Right lobe of liver (tissue), 6 donors: ENCODE measurements around the gene BLTP3B. TPM values are rescaled to one million over a fixed set of nuclear protein-coding genes. Genes with fewer than 3 reads are reported as not detected.

ENCODE experiments used
- ATAC-seq, 4 donors: fragments of 200-7000 bp; cut with Tn5 transposase; one replicate each; pipeline ENCODE4 v1.9.1; 2020; ENCODE audit warnings: mild to moderate bottlenecking in 4 of 4, moderate library complexity in 4 of 4
- DNase-seq, 3 donors: peaks; one replicate each; pipeline ENCODE4 v3.0.0-alpha.2; 2020
- H3K27ac ChIP-seq, 3 donors: fragments of 200-600 bp; one replicate each; pipeline ENCODE4 v1.8.0; 2022
- H3K27me3 ChIP-seq, 2 donors: fragments of 200-600 bp; one replicate each; pipeline ENCODE4 v1.8.0; 2022
- H3K36me3 ChIP-seq, 4 donors: fragments of 200-600 bp; sonication (generic) in 1 of 4; one replicate each; pipeline versions ENCODE4 v1.5.1 to v1.8.0; 2017 to 2022; ENCODE audit warnings: control low read depth in 1 of 4
- H3K4me1 ChIP-seq, 4 donors: fragments of 200-600 bp; sonication (generic) in 1 of 4; one replicate each; pipeline versions ENCODE4 v1.5.1 to v1.8.0; 2017 to 2022; ENCODE audit warnings: control low read depth in 1 of 4
- H3K4me3 ChIP-seq, 3 donors: fragments of 200-600 bp; one replicate each; pipeline ENCODE4 v1.8.0; 2022
- H3K9me3 ChIP-seq, 4 donors: fragments of 200-600 bp; sonication (generic) in 1 of 4; one replicate each; pipeline versions ENCODE4 v1.5.1 to v1.8.0; 2017 to 2022; ENCODE audit warnings: control low read depth in 1 of 4
- POLR2A ChIP-seq: fragments of 450-650 bp; IDR thresholded peaks from one replicate; pipeline ENCODE4 v1.6.1; 2017; ENCODE audit warnings: antibody characterized with exemption, mild to moderate bottlenecking
- WGBS: methylation state at CpG from one replicate; pipeline ENCODE4 v1.1.6; 2018; ENCODE audit warnings: low coverage, low lambda C conversion rate; ENCODE audit not compliant: insufficient coverage; ENCODE audit errors: missing lambda C conversion rate; 5-methylcytosine and 5-hydroxymethylcytosine counted together
- intact Hi-C, 2 donors: fragments of 100-400 bp; cut with DNase I; formaldehyde crosslinking; loops; one replicate each; pipeline versions ENCODE4 v1.11.2 to v1.14.1; 2022
- total RNA-seq, 6 experiments: library from RNA; depleted of rRNA in 2 of 6; stranded (reverse); fragments of >200 nt in 2 of 6; fragmentation: NEBNext Ultra II Directional in 3 of 6; extraction: Animal tissue kit (Norgen Biotek cat#: 25700) in 3 of 6; gene quantifications; one replicate each; pipeline versions ENCODE4 v1.1.0 to v1.2.4, GENCODE V29; 2016 to 2023
- TF ChIP-seq, protein P1 (sequence below), 4 donors: fragments of 200-600 bp in 3 of 4; fragments of 450-650 bp in 1 of 4; IDR thresholded peaks; one replicate each; pipeline versions ENCODE4 v1.5.1 to v1.8.0; 2016 to 2022; ENCODE audit warnings: antibody characterized with exemption in 4 of 4, mild to moderate bottlenecking in 2 of 4
- donor health status: DM: no; HTN: yes; CAD: no.
- donor health status: DM: no; HTN: no; CAD: no.
- donor health status: DM: no; HTN: no; CAD: no.
- donor health status: DM: no; HTN: yes; CAD: no.
- donor health status: DM: no; HTN: yes; CAD: no.

BLTP3B gene
- total RNA-seq, 6 experiments from 2014 or later = 26.1 to 34.5 (median 29.8) TPM

DNA sequence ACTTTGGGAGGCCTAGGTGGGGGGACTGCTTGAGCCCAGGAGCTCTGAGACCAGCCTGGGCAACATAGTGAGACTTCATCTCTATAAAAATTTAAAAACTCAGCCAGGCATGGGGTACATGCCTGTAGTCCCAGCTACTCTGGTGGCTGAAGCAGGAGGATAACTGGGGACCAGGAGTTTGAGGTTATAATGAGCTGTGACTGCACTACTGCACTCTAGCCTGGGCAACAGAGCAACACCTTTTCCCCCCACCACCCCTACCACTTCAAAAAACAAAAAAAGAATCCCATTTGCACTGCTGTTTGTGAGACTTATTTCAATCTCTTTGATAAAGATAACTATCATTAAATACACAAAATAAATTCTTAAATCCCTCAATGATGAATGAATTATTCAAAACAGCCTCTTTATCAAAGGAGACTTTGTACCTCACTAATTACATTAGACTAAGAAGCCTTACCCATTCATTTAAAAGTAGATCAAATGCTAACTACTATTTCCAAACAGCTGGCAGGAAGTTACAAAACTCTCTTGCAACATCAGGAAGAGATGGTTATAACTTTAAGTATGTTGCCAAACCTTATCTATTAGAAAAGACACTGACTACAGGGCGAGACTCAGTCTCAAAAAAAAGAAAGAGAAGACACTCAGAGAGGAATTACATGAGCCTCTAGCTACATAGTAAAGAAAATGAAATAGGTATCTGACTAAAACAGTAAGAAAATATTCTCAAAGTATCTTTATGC lies 14.7 kb downstream of the BLTP3B start:
- 0% methylated on average over 1 of the region's 1 CpG for WGBS
- Histone ChIP-seq H3K36me3 (no peaks in the 10 kb centered on the region), H3K27ac (peak overlapping the region in 1 of 3 donors; percentile 7), H3K4me1 (peaks cover 0 to 28% (median 11%) of the 10 kb centered on the region in 4 donors), H3K27me3 (no peaks in the 10 kb centered on the region), H3K9me3 (no peaks in the 10 kb centered on the region), H3K4me3 (no peak overlapping the region)
- TF ChIP-seq, protein P1, sequence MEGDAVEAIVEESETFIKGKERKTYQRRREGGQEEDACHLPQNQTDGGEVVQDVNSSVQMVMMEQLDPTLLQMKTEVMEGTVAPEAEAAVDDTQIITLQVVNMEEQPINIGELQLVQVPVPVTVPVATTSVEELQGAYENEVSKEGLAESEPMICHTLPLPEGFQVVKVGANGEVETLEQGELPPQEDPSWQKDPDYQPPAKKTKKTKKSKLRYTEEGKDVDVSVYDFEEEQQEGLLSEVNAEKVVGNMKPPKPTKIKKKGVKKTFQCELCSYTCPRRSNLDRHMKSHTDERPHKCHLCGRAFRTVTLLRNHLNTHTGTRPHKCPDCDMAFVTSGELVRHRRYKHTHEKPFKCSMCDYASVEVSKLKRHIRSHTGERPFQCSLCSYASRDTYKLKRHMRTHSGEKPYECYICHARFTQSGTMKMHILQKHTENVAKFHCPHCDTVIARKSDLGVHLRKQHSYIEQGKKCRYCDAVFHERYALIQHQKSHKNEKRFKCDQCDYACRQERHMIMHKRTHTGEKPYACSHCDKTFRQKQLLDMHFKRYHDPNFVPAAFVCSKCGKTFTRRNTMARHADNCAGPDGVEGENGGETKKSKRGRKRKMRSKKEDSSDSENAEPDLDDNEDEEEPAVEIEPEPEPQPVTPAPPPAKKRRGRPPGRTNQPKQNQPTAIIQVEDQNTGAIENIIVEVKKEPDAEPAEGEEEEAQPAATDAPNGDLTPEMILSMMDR (IDR thresholded peaks at IDR 0.05) = no peak
- no peak for TF ChIP-seq POLR2A
- DNase-seq (no peak), ATAC-seq (peak; percentile 81 to 92 (median 88))
- intact Hi-C loops = no loop called here

GRCh38 chr12:100123316-100124095 lies 19.2 kb downstream of the BLTP3B start:
- no peak for DNase-seq
- H3K27me3 ChIP-seq = no peaks in the 10 kb centered on the region
- intact Hi-C loops = no loop called here
- no peak for TF ChIP-seq POLR2A
- TF ChIP-seq, protein P1 (IDR thresholded peaks at IDR 0.05) = no peak
- peaks cover 0 to 17% (median 7%) of the 10 kb centered on the region in 4 donors for H3K4me1 ChIP-seq
- 85% methylated on average over 8 of the region's 8 CpGs for WGBS
- no peaks in the 10 kb centered on the region for H3K9me3 ChIP-seq
- no peak overlapping the region for H3K27ac ChIP-seq
- no peak overlapping the region for H3K4me3 ChIP-seq
- ATAC-seq = no peak
- no peaks in the 10 kb centered on the region for H3K36me3 ChIP-seq

GRCh38 chr12:100120355-100120754 lies 22.3 kb downstream of the BLTP3B start:
- Histone ChIP-seq H3K4me1 (no peaks in the 10 kb centered on the region), H3K9me3 (no peaks in the 10 kb centered on the region), H3K4me3 (no peak overlapping the region), H3K27me3 (no peaks in the 10 kb centered on the region), H3K36me3 (no peaks in the 10 kb centered on the region), H3K27ac (no peak overlapping the region)
- 100% methylated on average over 1 of the region's 1 CpG for WGBS
- no peak for TF ChIP-seq POLR2A
- TF ChIP-seq, protein P1 (IDR thresholded peaks at IDR 0.05) = no peak
- DNase-seq (no peak), ATAC-seq (no peak)
- intact Hi-C loops = no loop called here

DNA sequence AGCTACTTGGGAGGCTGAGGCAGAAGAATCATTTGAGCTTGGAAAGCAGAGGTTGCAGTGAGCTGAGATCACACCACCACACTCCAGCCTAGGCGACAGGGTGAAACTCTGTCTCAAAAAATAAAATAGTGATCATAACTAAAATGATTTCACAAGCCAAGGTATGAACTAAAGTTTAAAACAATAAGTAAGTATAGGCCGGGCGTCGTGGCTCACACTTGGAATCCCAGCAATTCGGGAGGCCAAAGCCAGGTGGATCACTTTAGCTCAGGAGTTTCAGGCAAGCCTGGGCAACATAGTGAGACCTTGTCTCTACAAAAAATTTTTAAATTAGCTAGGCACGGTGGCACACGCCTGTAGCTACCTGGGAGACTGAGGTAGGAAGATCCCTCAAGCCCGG lies 27.4 kb downstream of the BLTP3B start:
- intact Hi-C loops = no loop called here
- ATAC-seq = no peak
- no peak overlapping the region for H3K27ac ChIP-seq
- H3K27me3 ChIP-seq = no peaks in the 10 kb centered on the region
- no peak overlapping the region for H3K4me3 ChIP-seq
- DNase-seq = no peak
- no peaks in the 10 kb centered on the region for H3K36me3 ChIP-seq
- H3K4me1 ChIP-seq = no peaks in the 10 kb centered on the region
- TF ChIP-seq, protein P1 (IDR thresholded peaks at IDR 0.05) = no peak
- TF ChIP-seq POLR2A = no peak
- 98% methylated on average over 7 of the region's 8 CpGs for WGBS
- no peaks in the 10 kb centered on the region for H3K9me3 ChIP-seq
